Activated effector memory CD4-positive, alpha-beta T cell treated with anti-CD3 and anti-CD28 coated beads, Interleukin-2, amount 50 U/mL, for 16 hours (primary cell): ENCODE results near the gene TAF3.
A peak's percentile ranks its signal among the peaks of the same experiment; 100 is the strongest.
"Not testable (repeated sequence)": the region's sequence is repeated elsewhere in the genome, so short reads cannot be mapped to it uniquely, and the experiment has no call there.

Experiments
- DNase-seq: peaks from one replicate; pipeline ENCODE4 v3.0.0-alpha.2; 2020

The TAF3 gene

DNA sequence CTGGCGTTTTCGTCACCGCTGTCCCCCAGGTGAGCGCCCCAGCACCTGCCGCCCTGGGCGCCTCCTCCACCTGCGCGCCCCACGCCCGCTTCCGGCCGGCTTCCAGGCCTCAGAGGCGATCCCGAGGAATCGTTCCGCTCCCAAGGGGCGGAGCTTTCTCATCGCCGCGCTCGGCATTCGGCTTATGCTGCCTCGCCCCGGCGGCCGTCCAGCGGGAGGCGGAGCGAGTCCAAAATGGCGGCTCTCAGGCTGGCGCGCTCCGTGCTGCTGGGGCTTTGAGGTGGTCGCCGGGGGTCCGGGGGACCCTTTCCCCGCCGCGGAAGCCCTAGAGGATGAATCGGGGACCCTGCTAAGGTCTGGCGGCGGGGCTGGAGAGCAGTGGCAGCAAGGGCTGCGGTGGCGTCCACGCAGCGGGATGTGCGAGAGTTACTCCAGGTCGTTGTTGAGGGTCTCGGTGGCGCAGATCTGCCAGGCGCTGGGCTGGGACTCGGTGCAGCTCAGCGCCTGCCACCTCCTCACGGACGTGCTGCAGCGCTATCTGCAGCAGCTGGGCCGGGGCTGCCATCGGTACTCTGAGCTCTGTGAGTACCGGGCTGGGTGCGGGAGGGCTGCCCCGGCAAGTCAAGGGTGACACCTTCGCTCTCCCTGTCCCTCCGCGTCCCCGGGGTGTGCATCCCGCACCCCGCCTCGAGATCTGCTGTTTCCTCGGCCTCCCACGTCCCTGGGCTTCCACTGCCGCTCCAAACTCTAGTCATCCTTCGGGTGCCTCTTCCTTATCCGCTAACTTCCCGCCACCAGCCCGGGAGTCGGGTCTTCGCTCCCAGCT lies at the start of gene TAF3:
TAF3 (plus strand) TSS at position 211 of the 826 bp plus-strand sequence; CDS start at position 416, 205 bp downstream.
- peak; percentile 98 for DNase-seq

DNA sequence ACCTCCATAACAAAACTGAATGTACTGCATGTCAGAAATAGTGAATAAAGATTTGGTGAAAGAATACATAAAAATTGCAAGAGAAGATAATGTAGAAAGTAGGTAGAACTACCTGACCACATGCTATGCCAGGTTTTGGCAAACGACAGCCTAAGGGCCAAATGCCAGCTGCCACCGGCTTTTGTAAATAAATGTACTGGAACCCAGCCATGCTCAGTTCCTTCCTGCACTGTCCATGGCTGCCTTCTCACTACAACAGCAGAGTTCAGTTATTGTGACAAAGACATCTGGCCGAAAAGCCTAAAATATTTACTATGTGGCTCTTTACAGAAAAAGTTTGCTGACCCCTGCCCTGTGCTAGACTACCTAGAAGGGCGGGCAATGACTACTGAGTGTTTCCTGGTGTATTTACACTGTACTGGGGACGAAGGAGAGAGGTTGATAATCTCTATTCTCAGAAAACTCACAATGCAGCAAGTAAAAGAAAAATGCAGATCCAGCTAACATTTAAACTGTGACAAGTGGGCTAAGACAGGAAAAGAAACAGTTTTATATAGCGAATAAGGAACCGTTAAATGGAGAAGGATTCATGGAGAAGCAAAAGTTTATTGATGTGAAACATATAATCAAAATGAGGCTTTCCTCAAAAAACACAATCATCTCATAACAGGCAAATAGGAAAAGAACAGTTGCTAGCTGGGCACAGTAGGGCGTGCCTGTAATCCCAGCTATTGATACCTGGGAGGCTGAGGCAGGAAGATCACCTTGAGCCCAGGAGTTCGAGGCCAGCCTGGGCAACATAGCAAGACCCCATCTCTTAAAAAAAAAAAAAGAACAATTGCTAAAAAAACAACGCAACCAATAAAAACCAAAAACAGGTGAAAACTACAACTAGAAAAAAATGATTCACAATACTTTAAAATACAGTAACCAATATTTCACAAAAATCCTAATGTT lies 44.2 kb upstream of the TAF3 start:
- no peak for DNase-seq

DNA sequence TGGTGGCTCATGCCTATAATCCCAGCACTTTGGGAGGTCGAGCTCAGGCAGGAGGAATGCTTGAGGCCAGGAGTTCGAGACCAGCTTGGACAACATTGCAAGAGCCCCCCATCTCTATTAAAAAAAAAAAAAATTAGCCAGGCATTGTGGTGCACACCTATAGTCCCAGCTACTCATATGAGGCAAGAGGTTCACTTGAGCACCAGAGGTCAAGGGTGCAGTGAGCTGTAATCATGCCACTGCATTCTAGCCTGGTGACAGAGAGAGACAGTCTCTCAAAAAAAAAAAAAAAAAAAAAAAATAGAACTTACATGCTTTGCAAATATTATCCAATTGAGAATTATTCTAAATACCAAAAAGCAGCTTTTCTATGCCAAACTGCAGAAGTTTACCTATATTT lies 41.5 kb upstream of the TAF3 start:
- DNase-seq: no peak

- not testable (repeated sequence) for DNase-seq
Measured at GRCh38 chr10:7782194-7782593, 36.1 kb upstream of the TAF3 start.

GRCh38 chr10:7786430-7786829 lies 31.9 kb upstream of the TAF3 start:
- DNase-seq: no peak

GRCh38 chr10:7787150-7787856 lies 31.0 kb upstream of the TAF3 start:
- no peak for DNase-seq

DNA sequence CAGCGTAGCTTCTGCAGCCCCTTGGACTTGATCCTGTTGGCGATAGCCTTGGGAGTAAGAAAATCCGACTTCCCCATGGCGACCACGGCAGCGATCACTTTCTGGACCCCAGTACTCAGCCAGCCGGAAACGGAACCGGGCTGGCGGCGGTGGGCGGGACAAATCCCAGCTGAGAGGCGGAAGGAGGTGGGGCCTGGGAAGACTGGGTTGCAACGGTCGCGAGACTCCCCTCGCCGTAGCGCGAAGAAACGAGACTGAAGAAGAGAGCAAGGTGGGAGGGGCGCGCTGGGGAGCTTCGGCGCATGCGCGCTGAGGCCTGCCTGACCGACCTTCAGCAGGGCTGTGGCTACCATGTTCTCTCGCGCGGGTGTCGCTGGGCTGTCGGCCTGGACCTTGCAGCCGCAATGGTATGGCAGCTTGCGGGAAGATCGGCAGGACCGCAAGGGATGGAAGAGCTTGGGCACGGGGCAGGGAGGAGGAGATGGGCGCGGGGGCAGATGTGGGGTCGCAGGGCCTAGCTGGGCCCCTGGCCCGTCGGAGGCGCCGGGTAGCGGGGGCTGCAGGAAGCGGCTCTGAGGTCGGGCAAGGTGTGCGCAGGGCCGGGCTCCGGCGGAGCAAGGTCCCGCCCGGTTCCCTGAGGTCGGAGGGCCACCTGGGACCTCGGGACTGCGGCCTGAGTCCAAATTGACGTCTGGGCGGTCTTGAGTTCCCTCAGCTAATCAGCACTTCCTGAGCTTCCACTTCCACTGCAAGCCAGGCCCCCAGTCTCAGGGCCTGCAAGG lies 30.3 kb upstream of the TAF3 start, which contains the start of the genes ATP5F1C and KIN:
ATP5F1C (plus strand) TSS at position 321 of the 782 bp plus-strand sequence; CDS start at position 352, 31 bp downstream.
KIN (minus strand) TSS at position 137 of the 782 bp plus-strand sequence; CDS start at position 77, 60 bp downstream.
- peak; percentile 99 for DNase-seq

DNA sequence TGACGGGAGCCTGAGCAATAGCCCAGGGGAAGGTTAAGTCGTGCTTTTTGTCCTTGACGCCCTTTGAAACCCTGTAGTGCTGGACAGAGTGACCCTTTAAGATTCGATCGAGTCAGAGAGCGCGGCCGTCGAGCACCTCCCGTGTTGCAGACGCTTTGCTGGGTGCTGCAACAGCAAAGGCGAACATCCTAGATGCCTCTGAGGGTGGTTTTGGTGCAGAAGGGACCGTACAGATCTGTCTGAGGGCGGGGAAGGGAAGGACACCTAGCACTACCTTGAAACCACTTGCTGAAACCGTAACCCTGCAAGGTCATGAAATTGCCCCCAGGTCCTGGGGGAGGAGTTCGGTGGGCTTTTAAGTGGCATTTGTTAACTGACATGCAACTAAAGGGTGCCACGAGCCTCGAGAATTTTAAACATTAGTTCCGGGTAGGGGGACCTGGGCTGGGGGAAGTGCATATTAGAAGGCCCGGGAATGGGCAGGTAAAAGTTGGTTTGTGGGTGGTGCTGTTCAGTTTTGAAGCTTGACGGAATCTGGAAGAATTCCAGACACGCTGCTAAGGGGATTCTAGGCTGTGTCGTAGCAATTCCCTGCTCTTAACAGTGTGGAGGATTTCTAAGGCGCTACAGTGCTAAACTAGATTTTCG lies 29.5 kb upstream of the TAF3 start:
- no peak for DNase-seq

GRCh38 chr10:7789390-7789789 lies 28.9 kb upstream of the TAF3 start:
- no peak for DNase-seq

- no peak for DNase-seq
Measured at GRCh38 chr10:7792541-7792940, 25.8 kb upstream of the TAF3 start.

DNA sequence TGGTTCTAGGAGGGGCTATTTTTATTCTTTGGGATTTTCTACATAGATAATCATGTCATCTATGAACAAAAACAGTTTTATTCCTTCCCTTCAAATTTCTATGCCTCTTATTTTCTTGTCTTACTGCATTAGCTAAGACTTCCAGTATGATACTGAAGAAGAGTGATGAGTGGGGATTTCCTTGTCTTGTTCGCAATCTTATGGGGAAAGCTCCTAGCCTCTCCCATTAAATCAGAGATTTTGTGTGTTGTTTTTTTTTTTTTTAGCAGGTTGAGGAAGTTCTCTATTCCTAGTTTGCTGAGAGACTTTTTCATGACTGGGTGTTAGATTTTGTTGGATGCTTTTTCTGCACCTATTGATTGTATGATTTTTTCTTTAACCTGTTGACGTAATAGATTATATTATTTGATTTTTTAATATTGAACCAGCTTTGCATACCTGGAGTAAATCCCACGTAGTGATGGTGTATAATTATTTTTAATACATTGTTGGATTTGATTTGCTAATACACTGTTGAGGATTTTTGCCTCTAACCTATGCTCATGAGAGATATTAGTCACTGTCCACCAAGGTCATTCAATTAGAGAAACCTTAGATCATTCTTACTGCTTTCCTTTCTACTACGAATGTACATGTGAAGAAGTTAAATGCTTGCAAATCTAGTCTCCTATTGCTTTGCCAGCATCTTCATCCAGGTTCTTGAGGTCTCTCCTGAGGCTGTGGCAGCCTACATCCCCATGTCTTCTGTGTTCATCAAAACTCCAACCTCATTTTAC lies 23.9 kb upstream of the TAF3 start:
- no peak for DNase-seq

DNA sequence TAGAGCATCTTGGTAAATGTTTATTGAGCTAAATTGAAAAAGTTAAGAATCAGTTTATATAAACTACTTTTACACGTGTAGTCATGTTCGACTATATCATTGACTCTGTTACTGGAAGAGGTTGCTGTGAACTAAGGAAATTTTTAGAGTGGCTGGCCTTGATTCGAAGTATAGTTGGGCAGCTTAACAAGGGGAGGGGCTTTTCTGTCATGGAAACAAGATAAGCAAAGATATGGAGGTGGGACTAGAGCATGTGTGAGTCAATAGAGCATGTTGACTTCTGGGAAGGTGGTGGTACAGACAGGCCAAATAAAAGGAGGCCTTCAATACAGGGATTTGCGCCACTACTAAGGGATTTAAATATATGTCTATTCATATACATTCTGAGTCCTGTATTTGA lies 22.7 kb upstream of the TAF3 start:
- no peak for DNase-seq

GRCh38 chr10:7797582-7797981 lies 20.7 kb upstream of the TAF3 start:
- DNase-seq: no peak

GRCh38 chr10:7802606-7803005 lies 15.7 kb upstream of the TAF3 start:
- DNase-seq: no peak

- no peak for DNase-seq
Measured at GRCh38 chr10:7804216-7804615, 14.1 kb upstream of the TAF3 start.

DNA sequence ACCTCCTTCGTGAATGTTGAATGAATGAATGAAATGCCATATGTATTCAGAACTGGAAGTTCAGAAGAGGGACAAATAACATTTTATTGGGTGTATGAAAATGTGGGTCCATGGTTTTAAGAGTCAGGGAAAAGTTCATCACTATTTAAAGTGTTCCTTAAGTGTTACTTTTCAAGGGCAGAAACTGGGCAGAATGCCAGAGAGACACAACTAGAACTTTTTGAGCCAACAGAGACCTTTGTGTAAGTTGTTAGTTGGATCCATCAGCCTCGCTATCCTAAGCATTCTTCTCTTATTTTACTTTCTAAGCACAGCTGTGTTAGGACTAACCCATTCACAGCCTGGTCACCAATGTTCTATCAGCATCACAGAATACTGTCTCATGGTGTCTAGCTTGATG lies 13.6 kb upstream of the TAF3 start:
- DNase-seq: no peak

DNA sequence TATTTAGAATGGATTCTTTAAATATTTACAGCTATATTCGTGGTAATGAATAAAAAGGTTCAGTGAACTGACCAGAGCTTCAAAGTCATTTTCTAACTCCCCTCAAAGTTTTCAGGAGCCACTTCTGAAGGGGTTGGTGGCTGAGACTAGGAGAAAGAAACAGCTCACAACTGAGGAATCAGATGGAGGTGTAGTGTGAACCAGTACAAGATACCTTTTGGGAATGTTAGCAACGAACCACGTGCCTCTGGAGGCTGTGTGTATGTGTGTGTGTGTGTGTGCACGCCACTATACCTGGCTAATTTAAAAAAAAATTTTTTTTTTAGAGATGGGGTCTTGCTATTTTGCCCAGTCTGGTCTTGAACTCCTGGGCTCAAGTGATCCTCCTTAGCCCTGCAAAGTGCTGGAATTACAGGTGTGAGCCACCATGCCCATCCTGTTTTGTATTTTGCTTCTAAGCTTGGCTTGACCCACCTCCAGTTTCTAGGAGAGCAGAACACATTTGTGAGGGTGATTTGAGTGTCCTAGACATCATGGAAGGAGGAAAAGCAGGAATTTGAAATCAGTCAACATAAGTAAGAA lies 9.5 kb upstream of the TAF3 start:
- no peak for DNase-seq

- no peak for DNase-seq
Measured at GRCh38 chr10:7810443-7810842, 7.9 kb upstream of the TAF3 start.

- no peak for DNase-seq
Measured at GRCh38 chr10:7811000-7811399, 7.3 kb upstream of the TAF3 start.

GRCh38 chr10:7811743-7812142 lies 6.6 kb upstream of the TAF3 start:
- DNase-seq: not testable (repeated sequence)
